ENCODE results near the gene MS4A12.
"Not testable (repeated sequence)": the region's sequence is repeated elsewhere in the genome, so short reads cannot be mapped to it uniquely, and the experiment has no call there.

MS4A12 gene

DNA sequence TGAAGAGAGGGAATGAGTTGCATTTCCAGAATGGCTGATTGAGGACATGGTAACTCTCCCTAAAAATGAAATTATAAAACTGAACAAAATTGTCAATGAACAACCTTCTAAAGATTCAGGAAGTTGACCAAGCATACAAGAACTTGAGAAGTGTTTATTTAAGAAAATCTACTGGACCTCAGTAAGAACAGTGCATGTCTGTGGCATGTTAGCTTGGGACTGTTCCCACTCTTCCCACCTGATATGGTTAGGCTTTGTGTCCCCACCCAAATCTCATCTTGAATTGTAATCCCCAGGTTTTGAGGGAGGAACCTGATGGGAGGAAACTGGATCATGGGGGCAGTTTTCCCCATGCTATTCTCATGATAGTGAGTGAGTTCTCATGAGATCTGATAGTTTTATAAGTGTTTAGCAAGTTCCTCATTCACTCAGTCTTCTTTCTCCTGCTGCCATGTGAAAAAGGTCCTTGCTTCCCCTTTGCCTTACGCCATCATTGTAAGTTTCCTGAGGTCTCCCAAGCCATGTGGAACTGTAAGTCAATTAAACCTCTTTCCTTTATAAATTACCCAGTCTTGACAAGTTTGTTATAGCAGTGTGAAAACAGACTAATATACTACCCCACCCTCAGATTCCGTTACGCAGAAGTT is 38.0 kb downstream of the MS4A12 start:
- H3K4me3 ChIP-seq (ENCODE audit: low read depth, low read length), result no peak overlapping the region
- in situ Hi-C loops (cut with HindIII; ENCODE audit: low sequenced_read_pairs), result no loop called here
- DNase-seq (ENCODE audit: low read depth, low spot score), result no peak
- TF ChIP-seq, protein P1, sequence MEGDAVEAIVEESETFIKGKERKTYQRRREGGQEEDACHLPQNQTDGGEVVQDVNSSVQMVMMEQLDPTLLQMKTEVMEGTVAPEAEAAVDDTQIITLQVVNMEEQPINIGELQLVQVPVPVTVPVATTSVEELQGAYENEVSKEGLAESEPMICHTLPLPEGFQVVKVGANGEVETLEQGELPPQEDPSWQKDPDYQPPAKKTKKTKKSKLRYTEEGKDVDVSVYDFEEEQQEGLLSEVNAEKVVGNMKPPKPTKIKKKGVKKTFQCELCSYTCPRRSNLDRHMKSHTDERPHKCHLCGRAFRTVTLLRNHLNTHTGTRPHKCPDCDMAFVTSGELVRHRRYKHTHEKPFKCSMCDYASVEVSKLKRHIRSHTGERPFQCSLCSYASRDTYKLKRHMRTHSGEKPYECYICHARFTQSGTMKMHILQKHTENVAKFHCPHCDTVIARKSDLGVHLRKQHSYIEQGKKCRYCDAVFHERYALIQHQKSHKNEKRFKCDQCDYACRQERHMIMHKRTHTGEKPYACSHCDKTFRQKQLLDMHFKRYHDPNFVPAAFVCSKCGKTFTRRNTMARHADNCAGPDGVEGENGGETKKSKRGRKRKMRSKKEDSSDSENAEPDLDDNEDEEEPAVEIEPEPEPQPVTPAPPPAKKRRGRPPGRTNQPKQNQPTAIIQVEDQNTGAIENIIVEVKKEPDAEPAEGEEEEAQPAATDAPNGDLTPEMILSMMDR (IDR thresholded peaks at IDR 0.05; ENCODE audit: low read depth, low read length), result no peak

DNA sequence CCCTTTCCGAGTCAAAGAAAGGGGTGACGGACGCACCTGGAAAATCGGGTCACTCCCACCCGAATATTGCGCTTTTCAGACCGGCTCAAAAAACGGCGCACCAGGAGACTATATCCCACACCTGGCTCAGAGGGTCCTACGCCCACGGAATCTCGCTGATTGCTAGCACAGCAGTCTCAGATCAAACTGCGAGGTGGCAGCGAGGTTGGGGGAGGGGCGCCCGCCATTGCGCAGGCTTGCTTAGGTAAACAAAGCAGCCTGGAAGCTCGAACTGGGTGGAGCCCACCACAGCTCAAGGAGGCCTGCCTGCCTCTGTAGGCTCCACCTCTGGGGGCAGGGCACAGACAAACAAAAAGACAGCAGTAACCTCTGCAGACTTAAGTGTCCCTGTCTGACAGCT is 39.8 kb downstream of the MS4A12 start:
- H3K4me3 ChIP-seq (ENCODE audit: low read depth, low read length); DNase-seq (ENCODE audit: low read depth, low spot score); in situ Hi-C loops (cut with HindIII; ENCODE audit: low sequenced_read_pairs): not testable (repeated sequence)

DNA sequence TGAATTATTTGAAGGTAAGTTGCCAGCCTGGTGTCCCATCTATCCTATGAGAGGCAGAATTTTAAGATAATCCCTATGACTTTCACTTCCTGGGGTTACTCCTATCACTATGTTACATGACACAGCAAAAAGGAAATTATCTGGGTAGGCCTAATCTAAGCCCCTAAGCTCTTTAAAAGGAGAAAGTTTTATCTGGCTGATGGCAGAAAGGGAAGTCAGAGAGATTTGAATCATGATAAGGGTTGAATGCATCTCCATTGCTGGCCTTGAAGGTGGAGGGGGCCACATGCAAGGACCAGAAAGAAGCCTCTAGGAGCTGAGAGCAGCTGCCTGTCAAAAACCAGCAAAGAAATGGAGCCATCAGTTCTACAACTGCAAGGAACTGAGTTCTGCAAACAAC is 46.0 kb downstream of the MS4A12 start:
- in situ Hi-C loops (cut with HindIII; ENCODE audit: low sequenced_read_pairs), result not testable (repeated sequence)

DNA sequence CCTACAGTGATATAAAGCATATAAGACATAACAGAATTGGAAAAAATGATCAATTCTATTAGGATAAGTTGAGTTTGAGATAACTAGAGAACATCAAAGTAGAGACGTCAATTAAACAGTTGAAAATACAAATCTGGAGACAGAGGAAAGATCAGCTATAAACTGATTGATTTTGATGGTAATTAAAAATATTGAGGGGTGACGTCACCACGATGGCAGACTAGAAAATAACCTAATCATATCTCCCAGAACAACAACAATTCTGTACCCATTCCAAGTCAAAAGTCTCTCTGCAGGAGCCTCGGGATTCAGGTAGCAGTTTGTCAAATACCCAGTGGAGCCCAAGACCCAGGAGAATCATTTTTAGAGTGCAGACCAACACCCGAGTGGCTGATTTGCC is 51.5 kb downstream of the MS4A12 start:
- no peak overlapping the region for H3K4me3 ChIP-seq (ENCODE audit: low read depth, low read length)
- DNase-seq (ENCODE audit: low read depth, low spot score), result no peak
- in situ Hi-C loops (cut with HindIII; ENCODE audit: low sequenced_read_pairs), result no loop called here
- TF ChIP-seq, protein P1 (IDR thresholded peaks at IDR 0.05; ENCODE audit: low read depth, low read length), result no peak

More for the DNA sequence above, 46.0 kb downstream of the MS4A12 start:
- H3K4me3 ChIP-seq (ENCODE audit: low read depth, low read length); DNase-seq (ENCODE audit: low read depth, low spot score): not testable (repeated sequence)
